ENCODE data around the gene ATRNL1.

DNA sequence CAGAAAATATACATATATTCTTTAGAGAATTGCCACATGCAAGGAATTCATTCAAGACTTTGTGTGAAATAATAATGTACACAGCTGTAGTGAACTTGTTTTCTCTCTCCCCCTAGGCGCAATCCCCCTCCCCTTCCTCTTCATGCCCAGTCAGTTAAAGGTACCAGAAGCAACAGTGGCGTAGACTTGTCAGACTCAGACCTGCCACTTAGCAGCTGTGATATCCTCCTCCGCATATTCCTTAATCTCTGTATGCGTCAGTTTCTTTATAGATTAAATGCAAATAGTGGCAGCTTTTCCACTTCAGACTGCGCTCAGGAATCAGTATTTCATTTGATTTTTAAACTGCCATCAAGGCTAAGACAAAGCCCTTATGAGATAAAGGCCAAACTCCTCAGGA is 815.9 kb downstream of the ATRNL1 start:
- no peak for TF ChIP-seq POLR2A (IDR thresholded peaks at IDR 0.05)
- TF ChIP-seq, protein P1, sequence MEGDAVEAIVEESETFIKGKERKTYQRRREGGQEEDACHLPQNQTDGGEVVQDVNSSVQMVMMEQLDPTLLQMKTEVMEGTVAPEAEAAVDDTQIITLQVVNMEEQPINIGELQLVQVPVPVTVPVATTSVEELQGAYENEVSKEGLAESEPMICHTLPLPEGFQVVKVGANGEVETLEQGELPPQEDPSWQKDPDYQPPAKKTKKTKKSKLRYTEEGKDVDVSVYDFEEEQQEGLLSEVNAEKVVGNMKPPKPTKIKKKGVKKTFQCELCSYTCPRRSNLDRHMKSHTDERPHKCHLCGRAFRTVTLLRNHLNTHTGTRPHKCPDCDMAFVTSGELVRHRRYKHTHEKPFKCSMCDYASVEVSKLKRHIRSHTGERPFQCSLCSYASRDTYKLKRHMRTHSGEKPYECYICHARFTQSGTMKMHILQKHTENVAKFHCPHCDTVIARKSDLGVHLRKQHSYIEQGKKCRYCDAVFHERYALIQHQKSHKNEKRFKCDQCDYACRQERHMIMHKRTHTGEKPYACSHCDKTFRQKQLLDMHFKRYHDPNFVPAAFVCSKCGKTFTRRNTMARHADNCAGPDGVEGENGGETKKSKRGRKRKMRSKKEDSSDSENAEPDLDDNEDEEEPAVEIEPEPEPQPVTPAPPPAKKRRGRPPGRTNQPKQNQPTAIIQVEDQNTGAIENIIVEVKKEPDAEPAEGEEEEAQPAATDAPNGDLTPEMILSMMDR (IDR thresholded peaks at IDR 0.05) = no peak
